ENCODE measurements around the gene TRABD2B.

DNA sequence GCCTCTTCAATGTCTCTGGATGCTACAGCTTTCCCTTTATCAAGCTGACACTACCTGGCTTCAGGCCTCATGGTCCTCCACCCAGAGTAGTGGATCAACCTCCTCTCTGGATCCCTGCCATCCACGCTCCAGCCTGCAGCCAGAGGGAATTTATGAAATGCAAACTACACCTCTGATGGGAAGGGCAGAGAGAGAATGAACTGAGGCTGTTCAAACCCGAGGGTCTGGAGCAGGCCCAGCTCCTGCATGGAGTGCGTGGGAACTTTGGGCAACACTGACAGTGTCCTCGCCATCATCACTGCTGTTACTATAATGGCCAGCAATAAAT, 157.8 kb downstream of the TRABD2B start:
- no peak for TF ChIP-seq CTCF (conservative IDR thresholded peaks at IDR 0.05 in 1 of 2, IDR thresholded peaks at IDR 0.05 in 1 of 2; ENCODE audit: low read depth in 1 of 2, low read length in 2 of 2)
- TF ChIP-seq EZH2 (IDR thresholded peaks at IDR 0.05; ENCODE audit: low read length, missing control alignments): no peak
